HepG2 (cell line): ENCODE data around the gene FRMD5. TPM values are rescaled to one million over a fixed set of nuclear protein-coding genes. Genes with fewer than 3 reads are reported as not detected.
A peak's percentile ranks its signal among the peaks of the same experiment; 100 is the strongest.

Experiments
- ARID4A ChIP-seq: sonication (generic); formaldehyde crosslinking; IDR thresholded peaks from 2 replicates; pipeline ENCODE4 v1.5.0; 2020; ENCODE audit warnings: mild to moderate bottlenecking, missing genetic modification reagents, borderline replicate concordance
- CENPBD1 ChIP-seq: sonication (generic); formaldehyde crosslinking; IDR thresholded peaks from 2 replicates; pipeline ENCODE4 v1.8.0; 2022; ENCODE audit warnings: missing genetic modification reagents, low read depth, mild to moderate bottlenecking, borderline replicate concordance
- CREB1 ChIP-seq, 2 experiments: fragments of 450-650 bp in 1 of 2; IDR thresholded peaks; 2 replicates each; pipeline ENCODE4 v1.6.1; 2016 to 2017; ENCODE audit warnings: control low read depth in 1 of 2, mild to moderate bottlenecking in 1 of 2, missing compliant biosample characterization in 1 of 2, missing genetic modification characterization in 1 of 2
- CSRNP1 ChIP-seq: sonication (generic); formaldehyde crosslinking; IDR thresholded peaks from 2 replicates; pipeline ENCODE4 v1.8.1; 2023; ENCODE audit warnings: mild to moderate bottlenecking, missing genetic modification reagents
- ETV5 ChIP-seq: IDR thresholded peaks from 2 replicates; pipeline ENCODE4 v1.6.1; 2018; ENCODE audit warnings: missing biosample characterization, missing genetic modification reagents, inconsistent platforms, borderline replicate concordance
- HIC2 ChIP-seq: sonication (generic); formaldehyde crosslinking; IDR thresholded peaks from 2 replicates; pipeline ENCODE4 v1.9.0; 2022; ENCODE audit warnings: low read depth, missing genetic modification reagents
- KDM2A ChIP-seq: sonication (generic); formaldehyde crosslinking; IDR thresholded peaks from 2 replicates; pipeline ENCODE4 v1.4.0; 2020; ENCODE audit warnings: low read depth, missing genetic modification reagents, borderline replicate concordance
- KMT2B ChIP-seq: IDR thresholded peaks from 2 replicates; pipeline ENCODE4 v1.6.1; 2016; ENCODE audit warnings: missing genetic modification reagents, missing compliant biosample characterization
- NBN ChIP-seq: fragments of 450-650 bp; conservative IDR thresholded peaks from 2 replicates; pipeline ENCODE4 v1.6.1; 2017
- PATZ1 ChIP-seq: sonication (generic); formaldehyde crosslinking; IDR thresholded peaks from 2 replicates; pipeline ENCODE4 v1.4.0; 2020; ENCODE audit warnings: missing genetic modification reagents
- PHF21A ChIP-seq: sonication (generic); formaldehyde crosslinking; IDR thresholded peaks from 2 replicates; pipeline ENCODE4 v1.5.0; 2020; ENCODE audit warnings: mild to moderate bottlenecking, missing genetic modification reagents
- SYNCRIP ChIP-seq: fragments of 200-400 bp; formaldehyde crosslinking; IDR thresholded peaks from 2 replicates; pipeline ENCODE4 v1.6.1; 2018; ENCODE audit warnings: mild to moderate bottlenecking, low read depth, low read length; ENCODE audit not compliant: insufficient read depth
- ZNF160 ChIP-seq: sonication (generic); formaldehyde crosslinking; IDR thresholded peaks from 2 replicates; pipeline ENCODE4 v1.8.0; 2022; ENCODE audit warnings: mild to moderate bottlenecking, inconsistent platforms, missing genetic modification reagents
- ZNF180 ChIP-seq: sonication (generic); formaldehyde crosslinking; IDR thresholded peaks from 2 replicates; pipeline ENCODE4 v1.4.0; 2020; ENCODE audit warnings: low read depth, missing genetic modification reagents, borderline replicate concordance
- polyA plus RNA-seq, 8 experiments: library from polyadenylated mRNA; depleted of rRNA in 3 of 8; stranded (reverse) in 7 of 8; unstranded in 1 of 8; fragments of >200 nt; fragmentation: Illumina TruSeq in 4 of 8; extraction: Trizol in 4 of 8; gene quantifications; 2 replicates each; pipeline versions ENCODE4 v1.2.1 to v1.2.3, GENCODE V29; 2011 to 2016; ENCODE audit warnings: low read depth in 4 of 8, missing spikeins in 1 of 8, mixed read lengths in 1 of 8; ENCODE audit not compliant: insufficient read depth in 1 of 8
- total RNA-seq, 5 experiments: library from RNA; depleted of rRNA; stranded (reverse); fragments of >200 nt; fragmentation: Illumina TruSeq; extraction: Trizol; gene quantifications; 2 replicates each; pipeline ENCODE4 v1.2.3, GENCODE V29; 2016; ENCODE audit warnings: low read depth in 1 of 5

The FRMD5 gene
- total and polyA plus RNA-seq, 2 of the 13 experiments (the other 11 are each of a cell fraction or from before 2014, with no cell fraction given), result 0.93 to 1.5 TPM

GRCh38 chr15:44195151-44195740 lies at the start of gene FRMD5 (continued):
- TF ChIP-seq CENPBD1, result no peak
- TF ChIP-seq NBN, result no peak
- peak; percentile 60; the same call in 1 of the 2 replicates for TF ChIP-seq KDM2A (CRISPR knock-in tag)
- TF ChIP-seq PATZ1, result peak; percentile 39; the same call in 1 of the 2 replicates
- no peak for TF ChIP-seq SYNCRIP
- peak; percentile 18; the same call in 1 of the 2 replicates for TF ChIP-seq ZNF180 (CRISPR knock-in tag)
- TF ChIP-seq HIC2 (CRISPR knock-in tag), result 0 out of 2 replicates have a peak, but pooled peaks have one; percentile 14
- TF ChIP-seq CSRNP1 (CRISPR knock-in tag), result peak; percentile 68; the same call in 1 of the 2 replicates
- 0 out of 2 replicates have a peak, but pooled peaks have one; percentile 9 for TF ChIP-seq ETV5 (CRISPR knock-in tag)
- no peak for TF ChIP-seq ARID4A (CRISPR knock-in tag)
- TF ChIP-seq CREB1 (IDR thresholded peaks at IDR 0.05), result peak; percentile 33; the same call in 1 of the 2 replicates
- no peak for TF ChIP-seq CREB1 (CRISPR knock-in tag; IDR thresholded peaks at IDR 0.05)
- 0 out of 2 replicates have a peak, but pooled peaks have one; percentile 41 for TF ChIP-seq ZNF160 (CRISPR knock-in tag)
- TF ChIP-seq PHF21A (CRISPR knock-in tag), result 0 out of 2 replicates have a peak, but pooled peaks have one; percentile 18
- peak; percentile 43; the same call in 1 of the 2 replicates for TF ChIP-seq KMT2B (CRISPR knock-in tag)
